Left lobe of liver (tissue), 2 donors: ENCODE data around the gene F8. TPM values are rescaled to one million over a fixed set of nuclear protein-coding genes. Genes with fewer than 3 reads are reported as not detected.
"Not testable (repeated sequence)": the region's sequence is repeated elsewhere in the genome, so short reads cannot be mapped to it uniquely, and the experiment has no call there.

Experiments
- ATAC-seq: fragments of 200-7000 bp; cut with Tn5 transposase; one replicate; pipeline ENCODE4 v1.9.1; 2020; ENCODE audit warnings: mild to moderate bottlenecking, moderate library complexity
- DNase-seq: peaks from one replicate; pipeline ENCODE4 v3.0.0-alpha.2; 2020; ENCODE audit warnings: low spot score
- total RNA-seq: library from RNA; stranded (reverse); gene quantifications from one replicate; pipeline ENCODE4 v1.2.1, GENCODE V29; 2021
- donor health status: DM: no; HTN: no; CAD: no; lungs with moderate emphysema.
- donor health status: DM: no; HTN: yes; CAD: no.

F8 gene
- total RNA-seq, 1 donor from 2014 or later, result 22.6 TPM

DNA sequence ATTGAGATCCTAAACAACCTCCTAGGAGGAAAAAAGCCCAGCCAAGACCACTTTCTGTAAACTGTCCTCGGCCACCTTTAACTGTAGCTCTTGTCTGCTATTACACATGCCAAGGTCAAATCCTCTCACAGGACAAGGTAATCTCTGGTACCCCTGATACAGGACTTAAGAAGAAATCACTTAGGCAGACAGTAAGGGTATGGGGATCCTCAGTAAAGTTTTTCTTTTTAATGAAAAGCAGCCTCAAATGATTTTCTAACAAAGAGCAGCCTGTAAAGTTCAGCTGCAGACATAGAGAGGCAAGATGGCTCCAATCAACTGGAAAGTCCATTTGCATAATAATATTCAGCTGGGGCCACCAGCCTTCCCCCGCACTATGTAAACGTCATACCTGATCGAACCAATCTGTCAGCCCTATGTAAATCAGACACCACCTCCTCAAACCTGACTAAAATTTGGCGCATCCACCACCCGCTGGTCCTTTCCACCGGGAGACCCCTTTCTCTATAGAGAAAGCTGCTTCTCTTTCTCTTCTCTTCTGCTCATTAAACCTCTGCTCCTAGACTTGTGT is 202.7 kb downstream of the F8 start:
- DNase-seq (no peak), ATAC-seq (no peak)

DNA sequence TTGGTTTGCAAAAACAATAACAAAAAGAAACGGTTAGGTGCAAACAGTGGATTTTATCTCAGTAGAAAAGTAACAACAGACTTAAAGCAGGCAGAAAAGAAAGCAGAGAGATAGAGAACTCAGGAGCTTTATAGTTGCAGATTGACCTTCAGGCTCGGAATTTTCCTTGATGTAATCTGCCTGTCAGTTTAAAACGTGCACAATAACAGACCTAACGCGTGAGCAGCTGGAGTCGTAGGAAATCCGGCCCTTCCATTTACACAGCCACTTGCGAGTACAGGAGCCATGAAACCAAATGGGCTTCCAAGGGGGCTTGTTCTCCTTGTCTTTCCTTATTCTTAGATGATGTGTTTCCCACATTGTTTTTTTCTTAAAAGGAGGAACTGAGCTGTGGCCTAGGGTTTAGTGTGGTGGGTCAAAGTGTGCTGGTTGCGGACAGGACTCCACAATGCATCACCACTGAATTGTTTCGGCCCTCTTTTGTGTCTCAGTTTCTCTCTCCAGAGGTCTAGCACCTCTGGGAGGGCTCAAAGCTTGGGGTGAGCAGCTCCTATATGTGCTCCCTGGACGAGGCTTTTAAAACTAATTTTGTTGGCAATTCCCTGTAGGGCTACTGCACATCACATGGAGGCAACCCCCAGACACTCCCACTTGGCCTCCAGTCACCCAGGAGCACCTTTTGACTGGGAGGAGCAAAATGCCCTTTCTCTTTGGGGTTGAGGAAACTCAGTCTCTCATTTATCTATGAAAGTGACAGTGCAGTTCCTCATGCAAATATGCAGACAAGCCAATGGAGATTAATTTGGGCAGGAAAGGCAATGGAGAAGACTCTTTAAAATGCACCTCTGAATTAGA is 203.4 kb downstream of the F8 start:
- ATAC-seq, result no peak
- no peak for DNase-seq

DNA sequence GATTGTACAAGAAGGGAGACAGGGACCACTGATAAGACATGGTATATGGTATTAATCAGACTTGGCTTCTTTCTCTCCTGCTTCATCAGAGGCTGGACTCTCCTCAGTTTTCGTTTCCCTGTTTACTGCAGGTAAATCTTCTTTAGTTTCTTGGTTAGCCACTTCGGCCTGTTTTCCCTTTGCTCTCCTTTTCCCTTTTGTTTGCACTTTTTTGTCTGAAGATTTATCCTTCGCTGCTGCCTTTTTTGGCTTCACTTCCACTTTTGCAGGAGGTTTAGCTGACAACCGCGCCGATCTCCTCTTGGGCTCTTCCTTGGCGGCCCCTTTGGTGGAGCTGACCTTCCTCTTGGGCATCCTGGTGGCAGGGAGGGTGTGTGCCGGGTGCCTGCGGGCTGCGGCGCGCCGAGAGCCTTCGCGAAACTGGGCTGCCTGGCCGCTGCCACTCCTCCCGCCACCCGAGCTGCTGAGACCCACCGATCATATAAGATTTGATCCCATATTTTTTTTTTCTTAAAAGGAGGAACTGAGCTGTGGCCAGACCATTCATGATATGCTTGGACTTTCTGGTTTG is 205.4 kb downstream of the F8 start:
- not testable (repeated sequence) for ATAC-seq, DNase-seq

DNA sequence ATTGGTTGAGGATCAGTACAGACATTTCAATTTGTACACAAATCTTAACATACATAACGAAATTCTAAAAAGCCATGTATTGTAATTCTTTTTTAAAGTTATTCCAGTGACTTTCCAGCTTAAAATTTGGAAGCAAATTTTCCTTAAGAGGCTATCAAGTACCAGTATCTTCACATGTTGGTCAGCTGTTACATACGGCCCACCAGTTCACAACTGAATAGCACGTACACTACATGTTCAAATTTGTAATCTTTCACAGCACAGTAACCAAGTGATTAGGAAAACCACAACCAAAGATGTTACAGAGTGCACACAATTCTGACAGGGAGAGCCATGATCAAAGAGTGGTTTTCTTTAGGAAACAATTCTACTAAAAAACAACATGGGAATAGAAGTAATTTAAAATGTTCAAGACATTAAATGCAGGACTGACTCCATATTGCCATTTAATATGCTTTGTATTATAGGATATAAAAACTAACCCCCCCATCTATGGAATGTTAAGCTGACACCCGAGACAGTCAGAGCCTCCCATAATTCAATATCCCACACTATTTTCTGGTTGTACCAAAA is 206.1 kb downstream of the F8 start:
- ATAC-seq, DNase-seq: not testable (repeated sequence)

DNA sequence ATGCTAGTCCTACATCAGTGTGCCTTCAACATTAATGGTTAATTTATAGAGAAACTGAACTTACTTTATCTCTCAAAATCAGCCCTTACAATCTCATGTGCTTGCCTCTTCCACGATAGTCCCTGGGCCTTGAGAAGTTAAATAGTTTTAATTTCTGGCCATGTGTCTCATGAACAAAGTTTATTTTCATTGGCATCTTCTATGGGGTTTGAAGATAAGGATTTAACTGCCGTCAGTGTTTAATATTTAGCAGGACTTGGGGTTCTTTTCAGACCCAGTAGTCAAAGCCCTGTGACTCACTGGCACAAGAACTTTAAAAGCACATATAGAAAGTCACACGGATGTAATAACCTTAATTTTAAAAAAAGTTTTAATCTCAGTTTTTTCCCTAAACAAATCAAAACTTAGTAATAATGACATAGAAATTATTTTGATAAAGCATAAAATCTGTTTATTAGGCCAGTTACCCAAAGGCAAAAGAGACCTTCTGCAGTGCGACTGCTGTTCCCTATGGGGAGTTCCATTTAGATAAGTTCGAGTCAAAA is 207.2 kb downstream of the F8 start:
- ATAC-seq (peak; percentile 75), DNase-seq (no peak)

DNA sequence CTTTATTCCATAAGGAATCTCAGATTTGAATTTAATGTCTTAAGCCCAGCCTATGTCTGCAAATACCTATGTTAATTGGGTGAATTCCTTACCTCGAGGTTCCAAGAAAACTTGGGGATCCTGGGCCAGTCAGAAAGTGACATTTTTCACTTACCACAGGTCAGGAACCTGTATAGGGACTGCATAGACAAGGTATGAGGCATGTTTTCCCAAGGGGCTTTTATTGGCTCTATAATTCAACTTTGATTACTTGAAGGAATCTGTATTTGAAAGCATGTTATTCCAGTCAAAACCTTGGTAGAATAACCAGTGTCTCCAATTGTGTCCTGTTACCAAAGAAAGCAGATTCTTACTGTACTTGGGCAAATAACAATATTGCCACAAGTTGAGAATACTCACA is 208.7 kb downstream of the F8 start:
- ATAC-seq (no peak), DNase-seq (no peak)

DNA sequence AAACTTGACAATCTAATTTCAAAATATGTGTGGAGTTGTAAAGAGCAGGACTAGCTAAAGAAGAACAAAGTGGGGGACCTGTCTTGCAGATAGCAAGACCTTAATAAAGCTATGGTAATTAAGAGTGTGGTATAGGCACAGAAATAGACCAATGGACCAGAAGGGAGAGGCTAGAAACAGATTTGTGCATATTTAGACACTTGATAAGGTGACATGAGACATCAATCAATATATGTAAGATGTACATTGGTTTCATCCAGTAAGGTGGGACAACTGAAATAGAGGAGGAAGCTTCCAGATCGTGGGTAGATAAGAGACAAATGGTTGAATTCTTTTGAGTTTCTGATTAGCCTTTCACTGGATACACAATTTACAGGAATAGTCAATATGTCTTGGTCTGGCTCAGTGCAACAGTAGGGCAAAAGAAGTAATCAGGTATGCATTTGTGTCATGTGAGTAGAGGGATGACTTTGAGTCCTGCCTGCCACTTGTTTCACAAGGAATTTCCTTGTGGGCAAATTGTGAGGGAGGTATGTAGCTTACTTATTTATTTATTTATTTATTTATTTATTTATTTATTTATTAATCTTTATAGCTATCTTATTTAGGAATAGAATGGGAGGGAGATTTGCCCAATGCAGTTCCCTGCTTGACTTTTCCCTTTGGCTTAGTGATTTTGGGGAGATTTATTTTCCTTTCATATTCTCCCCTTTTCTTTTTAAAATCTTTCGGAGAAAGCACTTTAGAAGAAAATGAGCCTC is 210.0 kb downstream of the F8 start:
- DNase-seq (no peak), ATAC-seq (no peak)

DNA sequence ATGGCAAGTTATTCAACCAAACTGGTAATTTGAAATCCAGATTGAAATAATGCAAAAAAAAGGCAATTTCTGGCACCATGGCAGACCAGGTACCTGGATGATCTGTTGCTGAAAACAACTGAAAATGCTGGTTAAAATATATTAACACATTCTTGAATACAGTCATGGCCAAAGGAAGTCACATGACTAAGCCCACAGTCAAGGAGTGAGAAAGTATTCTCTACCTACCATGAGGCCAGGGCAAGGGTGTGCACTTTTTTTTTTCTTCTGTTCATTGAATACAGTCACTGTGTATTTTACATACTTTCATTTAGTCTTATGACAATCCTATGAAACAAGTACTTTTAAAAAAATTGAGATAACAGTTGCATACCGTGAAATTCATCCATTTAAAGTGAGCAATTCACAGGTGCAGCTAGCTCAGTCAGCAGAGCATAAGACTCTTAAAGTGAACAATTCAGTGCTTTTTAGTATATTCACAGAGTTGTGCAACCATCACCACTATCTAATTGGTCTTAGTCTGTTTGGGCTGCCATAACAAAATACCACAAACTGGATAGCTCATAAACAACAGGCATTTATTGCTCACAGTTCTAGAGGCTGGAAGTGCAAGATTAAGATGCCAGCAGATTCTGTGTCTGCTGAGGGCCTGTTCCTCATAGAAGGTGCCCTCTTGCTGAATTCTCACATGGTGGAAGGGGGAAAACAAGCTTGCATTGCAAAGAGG is 212.4 kb downstream of the F8 start:
- no peak for DNase-seq
- no peak for ATAC-seq

DNA sequence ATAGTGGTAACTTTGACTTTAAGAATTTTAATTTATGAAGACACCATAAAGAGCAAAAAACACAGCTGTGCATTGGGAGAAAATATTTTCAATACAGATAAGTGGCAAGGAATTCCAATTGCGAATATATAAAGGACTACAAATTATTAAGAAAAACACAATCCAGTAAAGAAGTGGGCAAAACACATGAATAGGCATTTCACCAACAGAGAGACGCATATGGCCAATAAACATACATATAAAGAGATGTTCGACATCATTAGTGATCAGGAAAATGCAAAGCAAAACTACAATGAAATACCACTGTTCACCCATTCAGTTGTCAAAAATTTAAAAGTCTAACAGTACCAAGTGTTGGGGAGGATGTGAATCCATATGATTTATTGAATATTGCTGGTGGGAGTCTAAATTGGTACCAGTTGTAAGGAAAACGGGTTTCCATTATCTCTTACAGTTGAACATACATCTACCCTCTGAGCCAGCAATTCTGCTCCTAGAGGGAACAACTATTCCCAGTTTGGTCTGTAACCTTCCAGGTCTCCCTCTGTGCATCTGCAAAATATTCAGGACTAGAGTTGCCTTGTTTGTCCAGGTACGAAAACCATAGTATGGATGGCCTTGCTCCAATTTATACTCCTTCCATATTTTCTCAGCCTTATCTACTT is 215.6 kb downstream of the F8 start:
- DNase-seq (no peak), ATAC-seq (no peak)

DNA sequence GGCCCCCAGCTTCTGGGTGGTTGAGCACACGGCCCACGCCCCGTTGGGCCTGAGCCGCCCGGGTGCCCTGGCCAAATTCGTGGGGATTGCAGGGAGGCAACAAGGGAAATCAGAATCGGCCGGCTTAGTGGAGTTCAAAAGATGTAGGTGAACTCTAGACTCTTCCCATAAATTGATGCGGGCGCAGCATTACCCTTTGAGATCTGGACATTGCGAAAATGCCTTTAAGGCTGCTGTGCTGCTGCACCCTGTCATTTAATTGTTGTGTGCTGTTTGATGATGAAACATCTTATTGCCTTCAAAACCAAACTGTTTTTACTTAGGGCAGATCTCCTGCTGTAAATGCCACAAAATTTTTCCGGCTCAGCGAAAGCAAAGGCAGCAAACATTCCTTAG is 216.8 kb downstream of the F8 start:
- ATAC-seq, result peak; percentile 50
- DNase-seq, result no peak

DNA sequence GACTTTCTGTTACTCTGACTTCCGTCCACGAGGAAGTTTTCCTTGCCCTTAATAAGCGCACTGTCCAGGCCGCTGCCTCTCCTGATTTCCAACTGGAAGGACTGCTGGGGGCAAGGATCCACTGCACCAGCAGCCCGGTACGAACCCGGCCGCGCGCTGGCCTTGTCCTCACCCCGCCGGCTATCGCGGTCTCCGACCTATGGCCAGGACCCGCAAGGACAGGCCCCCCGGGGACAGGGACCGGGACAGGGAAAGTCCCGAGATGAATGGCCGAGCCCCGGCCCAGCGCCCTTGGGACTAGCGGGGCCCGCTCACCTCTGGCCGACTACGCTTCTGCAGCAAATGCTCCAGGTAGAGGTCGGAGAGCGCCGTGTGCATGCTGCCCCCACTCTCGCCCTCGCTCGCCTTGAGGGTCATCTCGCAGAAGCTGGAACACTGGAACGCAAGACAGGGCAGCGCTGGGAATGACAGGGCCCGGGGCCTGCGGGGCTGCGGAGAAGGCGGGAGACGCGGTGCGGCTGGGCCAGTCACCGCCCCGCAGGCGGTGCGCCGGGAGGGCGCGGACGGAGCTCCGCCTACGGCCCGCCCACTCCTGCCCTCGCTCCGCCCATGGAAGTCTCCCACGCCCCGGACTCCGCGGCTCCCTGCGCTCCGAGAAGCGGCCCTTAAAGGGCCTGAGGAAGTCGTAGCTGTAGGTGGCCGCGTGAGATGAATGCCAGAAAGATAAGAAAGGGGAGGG is 217.4 kb downstream of the F8 start, which contains the start of gene MPP1:
Gene MPP1 (minus strand): TSS at position 529 of the 739 bp plus-strand sequence. CDS start 112 bp downstream, at position 417.
- DNase-seq (peak; percentile 83), ATAC-seq (peak; percentile 97)

DNA sequence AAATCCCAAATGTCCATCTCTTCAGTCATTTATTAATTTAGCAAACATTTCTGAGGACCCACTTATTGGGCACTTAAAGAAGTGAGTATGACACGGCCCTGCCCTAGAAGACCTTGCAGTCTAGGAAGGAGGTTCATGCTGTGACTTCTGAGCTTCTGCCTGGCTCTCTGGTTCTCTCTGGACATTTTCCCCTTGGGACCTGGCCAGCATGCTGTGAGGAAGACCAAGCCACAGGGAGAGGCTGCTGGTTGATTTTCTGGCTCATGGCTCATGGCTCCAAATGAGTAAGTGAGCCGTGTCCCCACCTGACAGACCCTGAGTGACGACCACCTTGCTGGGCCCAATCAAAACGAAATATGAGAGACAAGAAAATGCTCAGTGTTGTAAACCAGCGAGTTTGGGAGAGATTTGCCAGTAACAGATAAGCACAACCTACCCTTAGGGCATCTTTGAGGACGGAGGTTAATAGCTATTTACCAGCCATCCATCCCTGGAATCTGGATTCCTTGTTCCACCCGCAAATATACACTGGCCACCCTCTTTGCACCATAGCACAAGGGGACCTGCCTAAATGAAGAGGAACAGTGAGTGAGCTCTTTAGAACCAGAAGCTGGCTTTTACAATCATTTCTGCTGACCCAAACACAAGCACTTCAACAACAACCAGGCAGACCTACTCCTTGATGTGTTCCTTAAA is 218.1 kb downstream of the F8 start:
- no peak for ATAC-seq
- no peak for DNase-seq

DNA sequence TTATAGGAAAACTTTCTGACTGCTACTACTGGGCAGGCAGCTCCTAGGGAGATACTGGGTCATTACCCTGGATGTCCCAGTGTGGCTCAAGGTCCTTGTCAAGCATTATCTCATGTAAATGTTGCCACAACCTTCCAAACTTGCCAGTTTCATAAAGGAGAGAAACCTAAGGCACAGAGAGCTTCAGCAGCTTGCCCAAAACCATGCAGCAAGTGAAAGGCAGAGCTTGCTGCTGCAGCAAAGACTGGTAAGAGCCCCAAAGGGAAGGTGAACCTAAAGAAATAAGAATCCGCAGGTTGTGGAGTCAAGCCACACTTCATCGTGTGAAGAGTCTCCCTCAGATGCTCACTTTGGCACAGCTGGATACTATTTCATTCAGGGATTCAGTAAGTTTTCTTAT is 219.6 kb downstream of the F8 start:
- ATAC-seq (peak; percentile 30), DNase-seq (no peak)

DNA sequence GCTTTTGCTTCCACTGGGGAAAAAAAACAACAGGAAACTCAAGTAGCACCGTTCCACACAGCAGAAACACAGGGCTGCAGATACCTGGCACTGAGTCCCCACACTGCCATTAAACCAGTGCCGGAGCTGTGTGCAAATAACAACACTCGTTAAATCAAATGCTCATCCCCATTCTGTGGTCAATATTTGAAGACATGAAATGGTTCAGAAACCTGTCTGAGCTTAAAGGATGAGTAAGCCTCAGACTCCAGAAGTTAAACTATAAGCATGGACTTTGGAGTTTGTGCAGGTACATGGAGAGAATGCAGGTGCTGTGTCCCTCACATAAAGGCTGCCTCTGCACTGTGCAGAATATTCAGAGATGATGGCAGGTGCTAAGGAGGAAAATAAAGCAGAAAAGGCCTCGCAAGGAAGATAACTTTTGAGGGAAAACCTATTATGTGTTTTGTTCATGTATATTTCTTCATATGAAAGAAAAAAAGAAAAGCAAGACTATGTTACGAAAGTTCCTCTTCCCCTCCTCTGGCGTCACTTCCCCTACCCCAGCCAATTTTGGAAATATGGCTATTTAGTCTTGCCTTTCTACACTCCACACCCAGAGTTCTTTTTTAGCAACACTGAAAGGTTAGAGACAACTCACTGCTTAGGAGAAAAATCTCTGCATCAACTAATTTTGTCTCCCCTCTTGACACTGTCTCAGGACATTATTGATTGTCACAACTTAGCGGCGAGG is 221.9 kb downstream of the F8 start:
- DNase-seq, result no peak

DNA sequence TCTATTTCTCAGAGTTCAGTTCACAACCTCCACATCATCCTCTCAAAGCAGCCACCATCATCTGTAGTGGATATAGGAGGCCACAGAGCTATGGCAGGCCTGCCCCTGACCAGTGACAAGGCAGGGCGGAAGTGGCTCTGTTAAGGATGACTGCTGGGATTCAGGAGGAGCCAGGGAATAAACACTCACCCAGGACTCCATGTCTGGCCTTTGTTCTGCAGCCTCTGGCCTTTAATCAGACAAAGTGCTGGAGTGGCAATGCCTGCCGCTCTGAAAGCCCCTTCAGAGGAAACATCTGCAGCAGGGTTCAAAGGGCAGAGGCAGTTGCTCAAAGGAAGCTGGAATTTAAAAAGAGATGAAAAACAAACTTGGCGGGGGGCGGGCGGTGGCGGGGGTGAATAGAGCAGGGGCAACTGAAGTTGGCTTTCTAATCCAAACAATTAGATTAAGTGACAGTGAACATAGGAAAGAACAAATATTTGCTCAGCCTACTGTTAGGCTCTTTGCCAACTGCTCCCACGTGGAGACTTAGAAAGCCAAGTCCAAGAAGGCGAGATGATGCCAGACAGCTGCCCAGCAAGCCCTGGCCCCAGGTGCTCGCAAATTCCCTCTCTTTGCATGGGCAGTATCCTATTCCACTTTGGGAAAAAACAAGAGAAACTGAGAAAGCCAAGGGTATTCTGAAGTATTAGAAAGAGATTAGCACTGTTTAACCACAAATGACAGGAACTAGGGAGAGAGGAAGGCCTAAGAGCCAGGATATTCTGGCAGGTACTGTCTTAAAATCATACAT is 222.8 kb downstream of the F8 start:
- DNase-seq, result peak; percentile 48
- peak; percentile 53 for ATAC-seq

More for the DNA sequence above, 221.9 kb downstream of the F8 start:
- ATAC-seq, result no peak

DNA sequence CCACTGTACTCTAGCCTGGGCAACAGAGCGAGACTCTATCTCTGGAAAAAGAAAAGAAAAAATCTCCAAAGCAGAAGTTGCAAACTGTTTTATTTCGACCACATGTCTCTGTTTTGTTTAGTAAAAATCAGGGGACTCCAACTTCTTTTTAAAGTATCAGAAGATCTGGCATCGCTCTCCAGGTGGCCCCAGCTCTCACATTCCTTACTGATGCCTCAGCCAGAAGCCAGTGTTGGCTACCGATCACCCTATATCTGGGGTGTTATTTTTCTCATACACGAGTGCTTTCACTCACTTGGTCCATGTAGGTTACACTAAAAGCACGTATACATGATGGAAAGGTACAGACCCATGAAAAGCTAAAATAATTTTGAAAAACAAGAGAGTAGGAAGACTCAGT is 225.5 kb downstream of the F8 start:
- DNase-seq (no peak), ATAC-seq (no peak)

DNA sequence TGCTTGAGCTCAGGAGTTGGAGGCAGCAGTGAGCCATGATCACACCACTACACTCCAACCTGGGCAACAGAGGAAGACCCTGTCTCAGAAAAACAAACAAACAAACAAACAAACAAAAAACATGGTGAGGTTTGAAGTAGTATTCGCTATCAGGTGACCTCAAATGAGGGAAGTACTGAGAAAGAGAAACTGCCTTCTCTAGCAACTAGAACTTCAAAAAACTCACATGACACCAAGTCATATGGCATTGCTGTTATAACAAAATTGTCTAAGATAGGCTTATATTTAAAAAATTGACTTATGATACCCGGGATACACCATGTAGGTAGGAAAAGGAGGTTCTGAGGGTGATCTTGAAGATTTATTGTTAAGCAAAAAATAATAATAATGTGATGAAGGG is 227.5 kb downstream of the F8 start:
- ATAC-seq, result no peak

More for the DNA sequence above, 227.5 kb downstream of the F8 start:
- DNase-seq, result no peak
